Measurements from ENCODE around the gene DAG1. TPM values are rescaled to one million over a fixed set of nuclear protein-coding genes. Genes with fewer than 3 reads are reported as not detected.

DAG1 gene
- total RNA-seq, 1 donor = 88.5 TPM

GRCh38 chr3:49460188-49460890 is 9.7 kb upstream of the DAG1 start:
- no peak for DNase-seq (ENCODE audit: low read depth)
- no peak for TF ChIP-seq CTCF (IDR thresholded peaks at IDR 0.05; ENCODE audit: insufficient read depth, low read depth, low read length)
- H3K4me3 ChIP-seq (ENCODE audit: low read depth, low read length) = no peak overlapping the region

- no peak for TF ChIP-seq CTCF (IDR thresholded peaks at IDR 0.05; ENCODE audit: insufficient read depth, low read depth, low read length)
- H3K4me3 ChIP-seq (ENCODE audit: low read depth, low read length) = no peak overlapping the region
- no peak for DNase-seq (ENCODE audit: low read depth)
These were observed 9.1 kb upstream of the DAG1 start for GRCh38 chr3:49460956-49461355.

- no peak for DNase-seq (ENCODE audit: low read depth)
- H3K4me3 ChIP-seq (ENCODE audit: low read depth, low read length) = no peak overlapping the region
- no peak for TF ChIP-seq CTCF (IDR thresholded peaks at IDR 0.05; ENCODE audit: insufficient read depth, low read depth, low read length)
These were observed 8.5 kb upstream of the DAG1 start for GRCh38 chr3:49461443-49462171.

GRCh38 chr3:49462222-49462621 is 7.8 kb upstream of the DAG1 start:
- no peak for TF ChIP-seq CTCF (IDR thresholded peaks at IDR 0.05; ENCODE audit: insufficient read depth, low read depth, low read length)
- peak; percentile 31 for DNase-seq (ENCODE audit: low read depth)
- no peak overlapping the region for H3K4me3 ChIP-seq (ENCODE audit: low read depth, low read length)

GRCh38 chr3:49465270-49466034 is 4.6 kb upstream of the DAG1 start:
- no peak for DNase-seq (ENCODE audit: low read depth)
- H3K4me3 ChIP-seq (ENCODE audit: low read depth, low read length) = no peak overlapping the region
- no peak for TF ChIP-seq CTCF (IDR thresholded peaks at IDR 0.05; ENCODE audit: insufficient read depth, low read depth, low read length)

- TF ChIP-seq CTCF (IDR thresholded peaks at IDR 0.05; ENCODE audit: insufficient read depth, low read depth, low read length) = no peak
- no peak overlapping the region for H3K4me3 ChIP-seq (ENCODE audit: low read depth, low read length)
- no peak for DNase-seq (ENCODE audit: low read depth)
These were observed 4.0 kb upstream of the DAG1 start for GRCh38 chr3:49466085-49466484.

Measured in fibroblast of villous mesenchyme (primary cell).